B cell (primary cell): ENCODE measurements around the gene PALD1. TPM values are rescaled to one million over a fixed set of nuclear protein-coding genes. Genes with fewer than 3 reads are reported as not detected.

Experiments
- ATAC-seq: fragments of 200-7000 bp; cut with Tn5 transposase; one replicate; pipeline ENCODE4 v1.10.0; 2021; ENCODE audit warnings: low read depth, mild to moderate bottlenecking, moderate number of reproducible peaks, moderate library complexity
- CTCF ChIA-PET: fragments of 350-600 bp; sonication (Branson Sonifier 250); formaldehyde crosslinking; loops from one replicate; lab custom pipeline; 2021; ENCODE audit warnings: antibody characterized with exemption, inconsistent platforms; lab: Charles Lee
- POLR2A ChIA-PET: fragments of 350-600 bp; sonication (Branson Sonifier 250); formaldehyde crosslinking; loops from one replicate; lab custom pipeline; 2021; ENCODE audit warnings: antibody characterized with exemption; lab: Charles Lee
- DNase-seq: peaks from one replicate; pipeline ENCODE4 v3.0.0; 2013
- H2AFZ ChIP-seq: 2 replicates; pipeline ENCODE4 v1.6.1; 2012; ENCODE audit warnings: mild to moderate bottlenecking, low read depth, low read length; ENCODE audit not compliant: insufficient read depth, poor library complexity, severe bottlenecking
- H3K27ac ChIP-seq, 2 donors: 1 replicate in 1 of 2; 2 replicates in 1 of 2; pipeline ENCODE4 v1.5.1; 2012 to 2013; ENCODE audit warnings: low read length in 2 of 2, mild to moderate bottlenecking in 2 of 2, moderate library complexity in 1 of 2
- H3K27me3 ChIP-seq, 4 experiments: fragments of 200-600 bp in 1 of 4; sonication (generic) in 1 of 4; replicated peaks in 1 of 4; 1 replicate in 2 of 4; 2 replicates in 2 of 4; pipeline versions ENCODE4 v1.6.1 to v1.7.0; 2013 to 2016; ENCODE audit warnings: low read length in 3 of 4, mild to moderate bottlenecking in 2 of 4, mixed read lengths in 1 of 4, moderate library complexity in 1 of 4; ENCODE audit not compliant: insufficient read depth in 4 of 4, control insufficient read depth in 3 of 4; ENCODE audit errors: control extremely low read depth in 1 of 4
- H3K36me3 ChIP-seq, 2 experiments: replicated peaks in 1 of 2; 1 replicate in 1 of 2; 2 replicates in 1 of 2; pipeline versions ENCODE4 v1.6.1 to v1.7.1; 2013; ENCODE audit warnings: low read length in 1 of 2; ENCODE audit not compliant: insufficient read depth in 2 of 2, control insufficient read depth in 1 of 2; ENCODE audit errors: control extremely low read depth in 1 of 2, extremely low read depth in 1 of 2
- H3K4me1 ChIP-seq, 2 donors: fragments of 200-600 bp in 1 of 2; sonication (generic) in 1 of 2; 1 replicate in 1 of 2; 2 replicates in 1 of 2; pipeline versions ENCODE4 v1.5.1 to v1.6.1; 2013 to 2017; ENCODE audit warnings: low read length in 2 of 2; ENCODE audit not compliant: control insufficient read depth in 2 of 2, insufficient read depth in 2 of 2
- H3K4me2 ChIP-seq: replicated peaks from 2 replicates; pipeline ENCODE3; 2012; ENCODE audit warnings: mild to moderate bottlenecking, low read depth, low read length; ENCODE audit not compliant: poor library complexity, severe bottlenecking
- H3K4me3 ChIP-seq, 5 experiments: fragments of 200-600 bp in 1 of 5; sonication (generic) in 1 of 5; 1 replicate in 3 of 5; 2 replicates in 2 of 5; pipeline versions ENCODE4 v1.5.1 to v1.7.0; 2011 to 2016; ENCODE audit warnings: low read length in 4 of 5, mild to moderate bottlenecking in 4 of 5, low read depth in 2 of 5, control low read depth in 1 of 5, moderate library complexity in 1 of 5; ENCODE audit not compliant: insufficient read depth in 1 of 5; ENCODE audit errors: control extremely low read depth in 1 of 5, extremely low read depth in 1 of 5
- H3K79me2 ChIP-seq: fragments of 200-600 bp; sonication (generic); one replicate; pipeline ENCODE4 v1.6.0; 2016; ENCODE audit warnings: low read length; ENCODE audit not compliant: control insufficient read depth, insufficient read depth
- H3K9ac ChIP-seq: fragments of 200-600 bp; sonication (generic); 2 replicates; pipeline ENCODE4 v1.6.1; 2017; ENCODE audit warnings: mild to moderate bottlenecking, low read length, moderate library complexity
- H3K9me3 ChIP-seq, 3 donors: one replicate each; pipeline versions ENCODE4 v1.6.1 to v1.7.1; 2013; ENCODE audit warnings: low read length in 2 of 3; ENCODE audit not compliant: control insufficient read depth in 2 of 3, insufficient read depth in 1 of 3; ENCODE audit errors: control extremely low read depth in 1 of 3
- H4K20me1 ChIP-seq: 2 replicates; pipeline ENCODE4 v1.6.0; 2012; ENCODE audit warnings: mild to moderate bottlenecking, low read length; ENCODE audit not compliant: insufficient read depth, control insufficient read depth, poor library complexity, severe bottlenecking
- H3K27ac Mint-ChIP-seq: one replicate; pipeline ENCODE4 v1.8.0; 2021; ENCODE audit warnings: mixed read lengths
- H3K27me3 Mint-ChIP-seq: one replicate; pipeline ENCODE4 v1.8.0; 2021; ENCODE audit warnings: mixed read lengths
- H3K4me1 Mint-ChIP-seq: one replicate; pipeline ENCODE4 v1.8.0; 2021; ENCODE audit warnings: mixed read lengths
- H3K4me3 Mint-ChIP-seq: one replicate; pipeline ENCODE4 v1.8.0; 2021; ENCODE audit warnings: mixed read lengths
- H3K9me3 Mint-ChIP-seq: one replicate; pipeline ENCODE4 v1.8.0; 2022; ENCODE audit warnings: mixed read lengths; ENCODE audit not compliant: insufficient read depth
- EZH2 ChIP-seq: IDR thresholded peaks from 2 replicates; pipeline ENCODE4 v1.6.1; 2012; ENCODE audit warnings: borderline replicate concordance, low read depth, mild to moderate bottlenecking, moderate library complexity, low read length; ENCODE audit not compliant: insufficient read depth, poor library complexity, severe bottlenecking
- WGBS: methylation state at CpG from one replicate; pipeline ENCODE4 v1.1.5; 2013; ENCODE audit warnings: missing lambda C conversion rate; ENCODE audit not compliant: insufficient coverage; 5-methylcytosine and 5-hydroxymethylcytosine counted together
- intact Hi-C: fragments of 100-400 bp; cut with micrococcal nuclease; formaldehyde crosslinking; loops from one replicate; pipeline ENCODE4 v1.10.0; 2022
- polyA plus RNA-seq: library from polyadenylated mRNA; depleted of rRNA; stranded (reverse); fragments of >200 nt; gene quantifications from 2 replicates; pipeline ENCODE4 v1.2.3, GENCODE V29; 2012
- total RNA-seq, 2 donors: library from RNA; stranded (reverse); fragments of 120-200 nt in 1 of 2; gene quantifications; 1 replicate in 1 of 2; 2 replicates in 1 of 2; pipeline versions ENCODE4 v1.2.3 to v1.2.4, GENCODE V29; 2013 to 2022
- TF ChIP-seq, protein P1 (sequence below): fragments of 200-600 bp; IDR thresholded peaks from one replicate; pipeline ENCODE4 v1.8.0; 2022; ENCODE audit warnings: antibody characterized with exemption, mild to moderate bottlenecking

PALD1 gene
- total and polyA plus RNA-seq, 2 donors (not counting 1 experiment from before 2014, with no cell fraction given): 2.2 to 2.8 TPM

DNA sequence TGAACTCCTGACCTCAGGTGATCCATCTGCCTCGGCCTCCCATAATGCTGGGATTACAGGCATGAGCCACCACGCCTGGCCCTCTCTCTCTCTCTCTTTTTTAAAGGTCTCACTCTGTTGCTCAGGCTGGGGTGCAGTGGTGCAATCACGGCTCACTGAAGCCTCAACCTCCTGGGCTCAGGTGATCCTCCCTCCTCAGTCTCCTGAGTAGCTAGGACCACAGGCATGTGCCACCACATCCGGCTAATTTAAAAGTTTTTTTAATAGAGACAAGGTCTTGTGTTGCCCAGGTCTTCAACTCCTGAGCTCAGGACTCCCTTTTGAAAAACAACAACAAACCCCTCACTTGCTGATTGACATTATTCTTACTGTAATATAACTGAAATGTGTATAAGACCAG is 11.6 kb downstream of the PALD1 start:
- Histone ChIP-seq H3K4me2 (peak overlapping the region; percentile 69), H2AFZ (no peak overlapping the region), H3K27me3 (no peaks in the 10 kb centered on the region), H3K9me3 (peaks cover 0 to 4% (median 0%) of the 10 kb centered on the region in 3 donors), H3K4me1 (peaks cover 58 to 65% of the 10 kb centered on the region in 2 donors), H3K27ac (peak overlapping the region; percentile 47 to 80), H4K20me1 (no peaks in the 10 kb centered on the region), H3K36me3 (no peaks in the 10 kb centered on the region), H3K4me3 (no peak overlapping the region), H3K9ac (no peak overlapping the region), H3K79me2 (peaks cover 44% of the 10 kb centered on the region)
- Mint-ChIP-seq H3K27ac (peak overlapping the region; percentile 89), H3K9me3 (no peaks in the 10 kb centered on the region), H3K4me3 (peak overlapping the region; percentile 41), H3K27me3 (no peaks in the 10 kb centered on the region), H3K4me1 (peaks cover 61% of the 10 kb centered on the region)
- peak; percentile 49 for DNase-seq
- WGBS: 63% methylated on average over 2 of the region's 4 CpGs
- ChIA-PET CTCF (interaction anchor here (0.6 to 2.3 kb wide), 3 partner anchors 9 to 59 kb away, joined by 5 to 11 read pairs (median 7); no protein-coding TSS in a partner anchor), POLR2A (no interaction called here)
- intact Hi-C loops: loop anchor here (5.0 to 10.0 kb wide), 4 partner anchors 88 to 1345 kb away; partner anchors contain the start of genes EIF4EBP2, PPA1 and SGPL1
- TF ChIP-seq EZH2: no peak
- TF ChIP-seq, protein P1, sequence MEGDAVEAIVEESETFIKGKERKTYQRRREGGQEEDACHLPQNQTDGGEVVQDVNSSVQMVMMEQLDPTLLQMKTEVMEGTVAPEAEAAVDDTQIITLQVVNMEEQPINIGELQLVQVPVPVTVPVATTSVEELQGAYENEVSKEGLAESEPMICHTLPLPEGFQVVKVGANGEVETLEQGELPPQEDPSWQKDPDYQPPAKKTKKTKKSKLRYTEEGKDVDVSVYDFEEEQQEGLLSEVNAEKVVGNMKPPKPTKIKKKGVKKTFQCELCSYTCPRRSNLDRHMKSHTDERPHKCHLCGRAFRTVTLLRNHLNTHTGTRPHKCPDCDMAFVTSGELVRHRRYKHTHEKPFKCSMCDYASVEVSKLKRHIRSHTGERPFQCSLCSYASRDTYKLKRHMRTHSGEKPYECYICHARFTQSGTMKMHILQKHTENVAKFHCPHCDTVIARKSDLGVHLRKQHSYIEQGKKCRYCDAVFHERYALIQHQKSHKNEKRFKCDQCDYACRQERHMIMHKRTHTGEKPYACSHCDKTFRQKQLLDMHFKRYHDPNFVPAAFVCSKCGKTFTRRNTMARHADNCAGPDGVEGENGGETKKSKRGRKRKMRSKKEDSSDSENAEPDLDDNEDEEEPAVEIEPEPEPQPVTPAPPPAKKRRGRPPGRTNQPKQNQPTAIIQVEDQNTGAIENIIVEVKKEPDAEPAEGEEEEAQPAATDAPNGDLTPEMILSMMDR: no peak
- ATAC-seq: no peak

DNA sequence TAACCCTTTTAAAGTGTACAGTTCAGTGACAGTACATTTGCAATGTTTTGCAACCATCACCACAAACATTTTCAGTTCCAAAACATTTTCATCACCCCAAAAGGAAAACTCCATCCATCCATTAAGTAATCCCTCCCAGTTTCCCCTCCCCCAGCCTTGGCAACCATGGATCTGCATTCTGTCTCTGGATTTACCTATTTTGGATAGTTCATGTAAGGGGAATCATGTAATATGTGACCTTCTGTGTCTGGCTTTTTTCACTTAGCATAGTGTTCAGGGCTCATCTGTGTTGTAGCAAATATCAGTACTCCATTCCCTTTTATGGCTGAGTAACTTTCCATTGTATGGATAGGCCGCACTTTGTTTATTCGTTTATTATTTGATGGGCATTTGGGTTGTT is 13.0 kb downstream of the PALD1 start:
- ChIA-PET POLR2A (no interaction called here), CTCF (interaction anchor here (1.3 kb wide), 1 partner anchor 11 kb away, joined by 5 read pairs; no protein-coding TSS in a partner anchor)
- Histone ChIP-seq H3K27me3 (no peaks in the 10 kb centered on the region), H3K4me1 (peaks cover 65 to 70% of the 10 kb centered on the region in 2 donors), H3K79me2 (peaks cover 50% of the 10 kb centered on the region), H3K36me3 (no peaks in the 10 kb centered on the region), H3K9me3 (peaks cover 0 to 4% (median 0%) of the 10 kb centered on the region in 3 donors), H3K27ac (peak overlapping the region in 1 of 2 donors; percentile 80), H3K9ac (no peak overlapping the region), H2AFZ (no peak overlapping the region), H3K4me2 (no peak overlapping the region), H4K20me1 (no peaks in the 10 kb centered on the region), H3K4me3 (no peak overlapping the region)
- no peak for DNase-seq
- WGBS: 90% methylated on average over 2 of the region's 2 CpGs
- Mint-ChIP-seq H3K4me1 (peaks cover 75% of the 10 kb centered on the region), H3K4me3 (peak overlapping the region; percentile 75), H3K27ac (peak overlapping the region; percentile 89), H3K27me3 (no peaks in the 10 kb centered on the region), H3K9me3 (no peaks in the 10 kb centered on the region)
- no peak for ATAC-seq
- intact Hi-C loops: loop anchor here (5.0 to 10.0 kb wide), 4 partner anchors 89 to 1343 kb away; partner anchors contain the start of genes EIF4EBP2, PPA1 and SGPL1
- TF ChIP-seq EZH2: no peak
- TF ChIP-seq, protein P1: no peak
